HEK293 (cell line): ENCODE measurements around the gene FASN.

Experiments
- CTCF ChIA-PET: fragments of 350-600 bp; formaldehyde crosslinking; extraction: SDS; loops from one replicate; lab custom pipeline; 2021; ENCODE audit warnings: antibody characterized with exemption; lab: Yijun Ruan, JAX
- POLR2A ChIA-PET: fragments of 300-600 bp; formaldehyde crosslinking; extraction: SDS; loops from one replicate; lab custom pipeline; 2020; ENCODE audit warnings: antibody characterized with exemption, inconsistent platforms; lab: Yijun Ruan, JAX
- H3K27ac ChIP-seq: fragments of 200-500 bp; sonication (Bioruptor generic); 2 replicates; pipeline ENCODE4 v1.5.1; 2014; ENCODE audit warnings: low read depth, low read length, control low read depth, inconsistent platforms; ENCODE audit errors: extremely low read depth
- H3K36me3 ChIP-seq, 2 experiments: fragments of 200-500 bp in 1 of 2; sonication (Bioruptor generic) in 1 of 2; 1 replicate in 1 of 2; 2 replicates in 1 of 2; pipeline ENCODE4 v1.5.1; 2014 to 2017; ENCODE audit warnings: inconsistent platforms in 2 of 2, low read length in 2 of 2; ENCODE audit not compliant: control insufficient read depth in 2 of 2, insufficient read depth in 1 of 2
- H3K4me1 ChIP-seq: fragments of 200-500 bp; sonication (Bioruptor generic); 2 replicates; pipeline ENCODE4 v1.5.1; 2014; ENCODE audit warnings: mild to moderate bottlenecking, low read length, inconsistent platforms; ENCODE audit not compliant: control insufficient read depth, insufficient read depth
- H3K4me3 ChIP-seq: 2 replicates; pipeline ENCODE4 v1.5.1; 2011; ENCODE audit warnings: low read depth, mild to moderate bottlenecking, control low read depth, low read length, moderate library complexity
- H3K9me3 ChIP-seq: fragments of 200-500 bp; sonication (Bioruptor generic); 2 replicates; pipeline ENCODE4 v1.5.1; 2014; ENCODE audit warnings: low read depth, low read length, inconsistent platforms; ENCODE audit not compliant: control insufficient read depth, insufficient read depth
- CTCF ChIP-seq: fragments of 450-650 bp; formaldehyde crosslinking; IDR thresholded peaks from 2 replicates; pipeline ENCODE4 v1.5.1; 2016; ENCODE audit warnings: missing biosample characterization, missing genetic modification characterization
- KLF1 ChIP-seq: fragments of 450-650 bp; formaldehyde crosslinking; IDR thresholded peaks from 2 replicates; pipeline ENCODE4 v1.5.1; 2016; ENCODE audit warnings: missing biosample characterization, missing genetic modification characterization
- TRIM28 ChIP-seq: IDR thresholded peaks from 2 replicates; pipeline ENCODE4 v1.6.1; 2011; ENCODE audit warnings: low read length, control low read depth, borderline replicate concordance
- ZBTB20 ChIP-seq: fragments of 450-650 bp; formaldehyde crosslinking; IDR thresholded peaks from 2 replicates; pipeline ENCODE4 v1.5.1; 2016; ENCODE audit warnings: missing biosample characterization, missing genetic modification characterization
- ZEB2 ChIP-seq: fragments of 450-650 bp; formaldehyde crosslinking; IDR thresholded peaks from 2 replicates; pipeline ENCODE4 v1.5.1; 2016; ENCODE audit warnings: missing biosample characterization, missing genetic modification characterization
- ZNF133 ChIP-seq: fragments of 450-650 bp; formaldehyde crosslinking; IDR thresholded peaks from 2 replicates; pipeline ENCODE4 v1.5.1; 2016; ENCODE audit warnings: missing biosample characterization, missing genetic modification characterization
- ZNF140 ChIP-seq: fragments of 450-650 bp; formaldehyde crosslinking; IDR thresholded peaks from 2 replicates; pipeline ENCODE4 v1.5.1; 2016; ENCODE audit warnings: missing biosample characterization, missing genetic modification characterization
- ZNF148 ChIP-seq: fragments of 450-650 bp; formaldehyde crosslinking; IDR thresholded peaks from 2 replicates; pipeline ENCODE4 v1.5.0; 2017; ENCODE audit warnings: missing biosample characterization, missing genetic modification characterization, borderline replicate concordance
- ZNF274 ChIP-seq, 2 experiments: fragments of 200-500 bp in 1 of 2; fragments of 450-650 bp in 1 of 2; sonication (Bioruptor generic) in 1 of 2; formaldehyde crosslinking in 1 of 2; IDR thresholded peaks; 2 replicates each; pipeline versions ENCODE4 v1.5.1 to v1.6.1; 2014 to 2016; ENCODE audit warnings: borderline replicate concordance in 1 of 2, inconsistent platforms in 1 of 2, low read length in 1 of 2, missing biosample characterization in 1 of 2, missing genetic modification characterization in 1 of 2
- ZNF549 ChIP-seq: fragments of 450-650 bp; IDR thresholded peaks from 2 replicates; pipeline ENCODE4 v1.5.1; 2018; ENCODE audit warnings: missing biosample characterization, missing genetic modification characterization, mild to moderate bottlenecking, inconsistent platforms, moderate library complexity
- ZNF629 ChIP-seq: fragments of 450-650 bp; formaldehyde crosslinking; IDR thresholded peaks from 2 replicates; pipeline ENCODE4 v1.5.1; 2017; ENCODE audit warnings: missing biosample characterization, missing genetic modification characterization
- ZNF692 ChIP-seq: fragments of 450-650 bp; formaldehyde crosslinking; IDR thresholded peaks from 2 replicates; pipeline ENCODE4 v1.5.1; 2016; ENCODE audit warnings: missing biosample characterization, missing genetic modification characterization
- ZNF768 ChIP-seq: fragments of 450-650 bp; formaldehyde crosslinking; IDR thresholded peaks from 2 replicates; pipeline ENCODE4 v1.5.1; 2018; ENCODE audit warnings: missing biosample characterization, mild to moderate bottlenecking, missing genetic modification characterization

The FASN gene

GRCh38 chr17:82108496-82108945 lies 10.5 kb upstream of the FASN start:
- no peaks in the 10 kb centered on the region for H3K9me3 ChIP-seq
- TF ChIP-seq ZEB2 (tag by site-specific recombination) (no peak), KLF1 (tag by site-specific recombination) (peak; percentile 50; the same call in 1 of the 2 replicates)
- POLR2A ChIA-PET: no interaction called here
- peaks cover 0 to 17% of the 10 kb centered on the region in 2 experiments; a peak in 2 of 3 replicates for H3K36me3 ChIP-seq
- peaks cover 10% of the 10 kb centered on the region for H3K4me1 ChIP-seq
- CTCF ChIA-PET: interaction anchor here (1.0 kb wide), 1 partner anchor 47 kb away, joined by 3 read pairs; no protein-coding TSS in a partner anchor
- H3K27ac ChIP-seq: no peak overlapping the region
- no peak overlapping the region for H3K4me3 ChIP-seq

GRCh38 chr17:82108038-82108437 lies 10.0 kb upstream of the FASN start:
- Histone ChIP-seq H3K4me1 (peaks cover 10% of the 10 kb centered on the region), H3K27ac (no peak overlapping the region)
- POLR2A ChIA-PET: no interaction called here

GRCh38 chr17:82107341-82107860 lies 9.4 kb upstream of the FASN start:
- POLR2A ChIA-PET: interaction anchor here (1.0 to 2.2 kb wide), 3 partner anchors 25 to 148 kb away, joined by 3 to 5 read pairs (median 3); no protein-coding TSS in a partner anchor
- CTCF ChIA-PET: interaction anchor here (0.6 to 1.3 kb wide), 3 partner anchors 17 to 1024 kb away, joined by 3 to 4 read pairs (median 3); no protein-coding TSS in a partner anchor
- H3K36me3 ChIP-seq: peaks cover 0 to 6% of the 10 kb centered on the region in 2 experiments; a peak in 2 of 3 replicates
- H3K4me3 ChIP-seq: no peak overlapping the region
- no peak overlapping the region for H3K27ac ChIP-seq
- no peak for TF ChIP-seq ZNF692
- peak; percentile 54 for TF ChIP-seq CTCF (tag by site-specific recombination)
- peak; percentile 66; the same call in 1 of the 2 replicates for TF ChIP-seq ZNF768 (tag by site-specific recombination)
- TF ChIP-seq ZNF140 (tag by site-specific recombination): no peak
- TF ChIP-seq, all 188 proteins: peak for 2
- H3K4me1 ChIP-seq: peaks cover 10% of the 10 kb centered on the region
- H3K9me3 ChIP-seq: no peaks in the 10 kb centered on the region

More at GRCh38 chr17:82108038-82108437, 10.0 kb upstream of the FASN start:
- H3K9me3 ChIP-seq: no peaks in the 10 kb centered on the region
- CTCF ChIA-PET: interaction anchor here (0.6 kb wide), 1 partner anchor 1024 kb away, joined by 3 read pairs; no protein-coding TSS in a partner anchor
- no peak overlapping the region for H3K4me3 ChIP-seq
- TF ChIP-seq ZNF133 (tag by site-specific recombination) (no peak), ZBTB20 (no peak), ZNF629 (tag by site-specific recombination) (no peak), ZNF274 (IDR thresholded peaks at IDR 0.05; ENCODE audit: low read length) (no peak), ZNF274 (tag by site-specific recombination; IDR thresholded peaks at IDR 0.05; ENCODE audit: borderline replicate concordance) (no peak), TRIM28 (no peak), ZNF148 (tag by site-specific recombination) (no peak), ZNF549 (no peak)
- peaks cover 0 to 13% of the 10 kb centered on the region in 2 experiments; a peak in 2 of 3 replicates for H3K36me3 ChIP-seq
